Pancreas (tissue), 10 donors: ENCODE measurements around the gene VPS8. TPM values are rescaled to one million over a fixed set of nuclear protein-coding genes. Genes with fewer than 3 reads are reported as not detected.

ENCODE experiments used
- ATAC-seq, 4 donors: fragments of 200-7000 bp; cut with Tn5 transposase; one replicate each; pipeline versions ENCODE4 v1.8.0 to v1.9.1; 2020; ENCODE audit warnings: mild to moderate bottlenecking in 4 of 4, moderate library complexity in 4 of 4
- DNase-seq, 6 donors: peaks; one replicate each; pipeline ENCODE4 v3.0.0-alpha.2; 2020
- FAIRE-seq: peaks from 2 replicates; lab custom pipeline; 2012; peaks lifted over from hg19 to GRCh38; lab: Jason Lieb, UNC
- H3K27ac ChIP-seq, 4 donors: fragments of 200-600 bp; sonication (generic); 1 replicate in 3 of 4; 2 replicates in 1 of 4; pipeline versions ENCODE4 v1.5.0 to v1.8.0; 2020
- H3K27me3 ChIP-seq, 4 donors: fragments of 200-600 bp; one replicate each; pipeline ENCODE4 v1.8.0; 2021
- H3K36me3 ChIP-seq, 3 donors: fragments of 200-600 bp; sonication (generic) in 1 of 3; one replicate each; pipeline versions ENCODE4 v1.5.0 to v1.8.0; 2020 to 2021
- H3K4me1 ChIP-seq, 3 donors: fragments of 200-600 bp; one replicate each; pipeline ENCODE4 v1.8.0; 2021
- H3K4me3 ChIP-seq, 4 donors: fragments of 200-600 bp; sonication (generic) in 2 of 4; one replicate each; pipeline versions ENCODE4 v1.5.0 to v1.8.0; 2020 to 2021
- H3K9me3 ChIP-seq, 4 donors: fragments of 200-600 bp; one replicate each; pipeline ENCODE4 v1.8.0; 2021
- WGBS, 2 donors: extraction: QIAGEN DNeasy Blood & Tissue Kit; methylation state at CpG; one replicate each; pipeline ENCODE4 v1.1.7; 2013; 5-methylcytosine and 5-hydroxymethylcytosine counted together
- intact Hi-C, 3 donors: fragments of 100-400 bp; cut with DNase I; formaldehyde crosslinking; loops; one replicate each; pipeline versions ENCODE4 v1.11.1 to v1.14.2; 2022
- polyA plus RNA-seq, 2 donors: library from polyadenylated mRNA; stranded (reverse); fragments of 200-250 nt; gene quantifications; one replicate each; pipeline ENCODE4 v1.2.3, GENCODE V29; 2013
- total RNA-seq, 6 donors: library from RNA; stranded (reverse); fragmentation: NEBNext Ultra II Directional in 4 of 6; extraction: Animal tissue kit (Norgen Biotek cat#: 25700) in 4 of 6; gene quantifications; one replicate each; pipeline versions ENCODE4 v1.2.1 to v1.2.4, GENCODE V29; 2021 to 2023
- TF ChIP-seq, protein P1 (sequence below), 4 donors: fragments of 200-600 bp; sonication (generic) in 3 of 4; IDR thresholded peaks; one replicate each; pipeline versions ENCODE4 v1.5.0 to v1.8.0; 2021; ENCODE audit warnings: antibody characterized with exemption in 4 of 4
- donor health status: healthy with polysubstance abuse.
- donor health status: DM: no; HTN: no; CAD: no; lungs with moderate emphysema.
- donor health status: DM: no; HTN: no; CAD: no.
- donor health status: control.
- donor health status: control.
- donor health status: Bipolar disorder and iron deficiency.
- donor health status: DM: yes; HTN: yes; CAD: no.
- donor health status: DM: no; HTN: no; CAD: no.
- donor health status: DM: no; HTN: no; CAD: no.
- donor health status: DM: yes; HTN: yes; CAD: no.

Gene VPS8
- total and polyA plus RNA-seq, 8 donors: 7.9 to 37.5 (median 19.2) TPM

DNA sequence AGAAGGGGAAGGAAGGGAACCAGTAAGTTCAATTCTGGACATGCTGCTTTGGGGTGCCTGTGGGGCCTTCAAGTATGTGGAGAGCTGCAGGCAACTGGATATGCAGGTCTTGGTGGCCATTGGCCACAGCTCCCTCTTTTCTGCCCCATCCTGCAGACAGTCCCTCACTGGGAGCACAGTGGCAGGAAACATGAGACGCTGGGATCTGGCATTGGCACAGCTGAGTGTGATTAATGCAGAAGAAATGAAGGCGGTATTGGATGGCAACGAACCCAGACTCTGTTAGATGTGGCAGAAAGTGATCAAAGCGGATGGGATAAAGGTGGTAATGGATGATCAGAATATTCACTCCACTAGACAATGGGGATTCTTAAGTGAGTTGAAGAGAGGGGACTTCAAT lies 23.2 kb upstream of the VPS8 start:
- FAIRE-seq: no peak
- Histone ChIP-seq H3K27ac (no peak overlapping the region), H3K4me3 (no peak overlapping the region), H3K9me3 (no peaks in the 10 kb centered on the region), H3K4me1 (peaks cover 0 to 7% (median 4%) of the 10 kb centered on the region in 3 donors), H3K36me3 (no peaks in the 10 kb centered on the region), H3K27me3 (no peaks in the 10 kb centered on the region)
- WGBS, 2 donors: 38 to 50% methylated on average over 4 of the region's 4 CpGs
- intact Hi-C loops: no loop called here
- peak; percentile 32 to 58 (median 48) for ATAC-seq
- DNase-seq: no peak
- TF ChIP-seq, protein P1, sequence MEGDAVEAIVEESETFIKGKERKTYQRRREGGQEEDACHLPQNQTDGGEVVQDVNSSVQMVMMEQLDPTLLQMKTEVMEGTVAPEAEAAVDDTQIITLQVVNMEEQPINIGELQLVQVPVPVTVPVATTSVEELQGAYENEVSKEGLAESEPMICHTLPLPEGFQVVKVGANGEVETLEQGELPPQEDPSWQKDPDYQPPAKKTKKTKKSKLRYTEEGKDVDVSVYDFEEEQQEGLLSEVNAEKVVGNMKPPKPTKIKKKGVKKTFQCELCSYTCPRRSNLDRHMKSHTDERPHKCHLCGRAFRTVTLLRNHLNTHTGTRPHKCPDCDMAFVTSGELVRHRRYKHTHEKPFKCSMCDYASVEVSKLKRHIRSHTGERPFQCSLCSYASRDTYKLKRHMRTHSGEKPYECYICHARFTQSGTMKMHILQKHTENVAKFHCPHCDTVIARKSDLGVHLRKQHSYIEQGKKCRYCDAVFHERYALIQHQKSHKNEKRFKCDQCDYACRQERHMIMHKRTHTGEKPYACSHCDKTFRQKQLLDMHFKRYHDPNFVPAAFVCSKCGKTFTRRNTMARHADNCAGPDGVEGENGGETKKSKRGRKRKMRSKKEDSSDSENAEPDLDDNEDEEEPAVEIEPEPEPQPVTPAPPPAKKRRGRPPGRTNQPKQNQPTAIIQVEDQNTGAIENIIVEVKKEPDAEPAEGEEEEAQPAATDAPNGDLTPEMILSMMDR (IDR thresholded peaks at IDR 0.05): no peak

DNA sequence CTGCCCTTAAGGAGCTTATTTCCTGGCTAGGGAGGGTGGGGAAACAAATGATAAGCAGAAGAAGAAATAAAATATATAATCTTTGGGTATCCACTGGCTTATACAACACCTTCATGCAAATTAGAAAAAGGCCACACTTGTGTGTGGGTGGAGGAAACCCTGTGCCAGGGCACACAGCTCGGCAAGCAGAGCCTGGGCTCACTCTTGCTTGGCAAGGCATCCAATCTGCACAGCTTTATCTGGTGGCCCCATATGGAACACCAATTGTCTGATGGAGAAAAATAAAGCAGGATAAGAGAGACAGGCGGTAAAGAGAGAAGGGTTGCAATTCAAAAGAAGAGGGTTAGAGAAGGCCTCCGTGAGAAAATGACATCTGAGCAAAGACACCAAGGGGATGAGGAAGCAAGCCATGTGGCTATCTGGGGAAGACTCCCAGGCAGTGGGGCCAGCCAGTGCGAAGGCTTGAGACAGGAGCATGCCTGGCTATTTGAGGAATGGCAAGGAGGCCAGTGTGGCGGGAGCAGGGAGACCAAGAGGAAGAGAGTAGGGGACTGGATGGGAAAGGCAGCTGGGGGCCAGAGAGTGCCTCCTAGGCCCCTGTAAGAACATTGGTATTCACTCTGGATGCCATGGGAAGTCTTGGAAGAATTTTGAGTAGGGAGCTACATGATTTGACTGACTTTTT lies 22.5 kb upstream of the VPS8 start:
- no peak overlapping the region for H3K27ac ChIP-seq
- H3K36me3 ChIP-seq: no peaks in the 10 kb centered on the region
- TF ChIP-seq, protein P1 (IDR thresholded peaks at IDR 0.05): no peak
- H3K4me1 ChIP-seq: peaks cover 0 to 7% (median 4%) of the 10 kb centered on the region in 3 donors
- no peaks in the 10 kb centered on the region for H3K9me3 ChIP-seq
- 40 to 49% methylated on average over 5 of the region's 5 CpGs for WGBS, 2 donors
- FAIRE-seq (no peak), ATAC-seq (peak; percentile 51 to 81 (median 66)), DNase-seq (peak in 1 of 6 donors; percentile 56)
- no peaks in the 10 kb centered on the region for H3K27me3 ChIP-seq
- intact Hi-C loops: no loop called here
- H3K4me3 ChIP-seq: no peak overlapping the region

DNA sequence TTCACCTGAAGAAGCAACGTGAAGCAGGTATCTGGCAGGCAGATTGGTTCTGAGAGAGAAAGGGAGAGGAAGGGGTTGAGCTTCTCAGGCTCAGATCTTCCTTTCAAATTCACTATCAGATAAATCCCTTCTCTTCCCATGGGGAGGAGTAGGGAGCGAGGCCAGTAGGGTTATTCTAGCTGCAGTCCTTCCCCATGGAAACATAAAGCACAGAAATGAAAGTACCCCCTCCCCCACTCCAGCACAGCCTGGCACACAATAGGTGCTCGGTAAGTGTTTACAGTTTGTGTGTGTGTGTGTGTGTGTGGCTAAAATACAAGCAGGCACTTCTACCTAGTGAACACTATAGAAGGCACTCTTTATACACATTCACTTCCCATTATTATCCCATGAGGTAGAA lies 20.8 kb upstream of the VPS8 start:
- Histone ChIP-seq H3K9me3 (no peaks in the 10 kb centered on the region), H3K4me1 (peaks cover 0 to 7% (median 4%) of the 10 kb centered on the region in 3 donors), H3K36me3 (no peaks in the 10 kb centered on the region), H3K27ac (no peak overlapping the region), H3K4me3 (no peak overlapping the region), H3K27me3 (no peaks in the 10 kb centered on the region)
- FAIRE-seq (no peak), ATAC-seq (no peak), DNase-seq (no peak)
- intact Hi-C loops: no loop called here
- TF ChIP-seq, protein P1 (IDR thresholded peaks at IDR 0.05): no peak
- 56 to 60% methylated on average over 3 of the region's 3 CpGs for WGBS, 2 donors

DNA sequence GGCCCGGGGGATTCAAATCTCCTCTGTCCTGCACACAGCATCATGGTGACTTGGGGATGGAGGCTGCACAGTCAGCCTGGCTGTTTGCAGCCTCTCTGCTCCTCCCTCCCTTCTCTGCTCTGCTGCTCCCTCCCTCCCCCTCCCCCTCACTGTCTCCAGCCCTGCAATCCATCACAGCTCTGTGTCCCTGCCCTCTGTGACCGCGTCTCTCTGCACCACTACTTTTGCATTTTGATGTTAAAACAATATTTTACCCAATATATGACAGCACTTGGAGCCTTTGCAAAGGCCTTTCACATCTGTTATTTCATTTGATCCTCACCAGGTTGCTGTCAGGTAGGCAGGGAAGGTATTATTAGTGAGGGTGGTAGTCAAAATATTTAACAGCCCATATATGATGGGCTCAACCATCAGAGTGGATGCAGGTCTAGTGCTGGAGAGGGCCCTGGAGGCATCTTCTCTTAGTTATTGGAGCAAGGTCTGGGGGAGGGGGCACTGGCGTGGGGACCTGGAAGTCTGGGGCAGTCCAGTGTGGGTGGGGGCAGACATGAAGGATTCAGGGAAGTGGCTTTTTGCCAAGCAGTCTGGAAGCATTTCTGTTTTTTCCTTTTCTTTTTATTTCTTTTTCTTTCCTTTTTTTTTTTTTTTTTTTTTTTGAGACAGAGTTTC lies 16.3 kb upstream of the VPS8 start:
- ATAC-seq: peak in 2 of 4 donors; percentile 23 to 28
- Histone ChIP-seq H3K27me3 (no peaks in the 10 kb centered on the region), H3K27ac (no peak overlapping the region), H3K9me3 (no peaks in the 10 kb centered on the region), H3K4me1 (peaks cover 0 to 9% (median 8%) of the 10 kb centered on the region in 3 donors), H3K4me3 (no peak overlapping the region), H3K36me3 (no peaks in the 10 kb centered on the region)
- 75 to 82% methylated on average over 4 of the region's 4 CpGs for WGBS, 2 donors
- no peak for FAIRE-seq
- no peak for DNase-seq
- intact Hi-C loops: no loop called here
- TF ChIP-seq, protein P1 (IDR thresholded peaks at IDR 0.05): no peak

DNA sequence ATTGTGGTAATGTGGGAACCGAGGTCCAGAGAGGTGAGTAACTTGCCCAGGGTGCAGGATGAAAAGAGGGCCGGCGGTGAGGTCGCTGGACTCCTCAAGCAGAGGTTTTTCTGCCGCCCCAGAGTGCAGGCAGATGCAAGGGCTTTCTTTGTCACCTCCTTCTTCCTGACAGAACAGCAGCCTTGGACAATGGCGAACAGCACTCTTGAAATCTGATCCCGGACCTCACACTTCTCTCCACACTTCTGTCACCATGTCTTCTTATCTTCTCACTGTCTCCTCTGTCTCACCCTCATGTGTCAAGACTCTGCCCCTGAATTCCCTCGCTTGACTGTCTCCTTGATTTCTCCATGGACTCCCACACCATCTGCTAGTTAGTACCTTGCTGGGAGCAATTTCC lies 15.4 kb upstream of the VPS8 start:
- TF ChIP-seq, protein P1 (IDR thresholded peaks at IDR 0.05): no peak
- intact Hi-C loops: no loop called here
- H3K36me3 ChIP-seq: no peaks in the 10 kb centered on the region
- DNase-seq (no peak), ATAC-seq (no peak), FAIRE-seq (no peak)
- no peak overlapping the region for H3K4me3 ChIP-seq
- H3K27ac ChIP-seq: no peak overlapping the region
- H3K27me3 ChIP-seq: no peaks in the 10 kb centered on the region
- no peaks in the 10 kb centered on the region for H3K9me3 ChIP-seq
- H3K4me1 ChIP-seq: peaks cover 0 to 9% (median 8%) of the 10 kb centered on the region in 3 donors
- WGBS, 2 donors: 81 to 83% methylated on average over 8 of the region's 8 CpGs
